GM23338 (cell line): Measurements from ENCODE around the gene SHB. TPM values are rescaled to one million over a fixed set of nuclear protein-coding genes. Genes with fewer than 3 reads are reported as not detected.
A peak's percentile ranks its signal among the peaks of the same experiment; 100 is the strongest.

ENCODE experiments used
- ATAC-seq: fragments of 200-7000 bp; cut with Tn5 transposase; 3 replicates; pipeline ENCODE4 v1.9.1; 2020
- DNase-seq: peaks from one replicate; pipeline ENCODE4 v3.0.0-alpha.2; 2015; ENCODE audit warnings: low spot score
- H2AFZ ChIP-seq: fragments of 200-600 bp; sonication (generic); 2 replicates; pipeline ENCODE4 v1.8.0; 2016; ENCODE audit warnings: antibody characterized with exemption, mild to moderate bottlenecking, moderate library complexity
- H3F3A ChIP-seq: fragments of 200-600 bp; sonication (generic); replicated peaks from 2 replicates; pipeline ENCODE4 v1.8.0; 2017; ENCODE audit warnings: antibody characterized with exemption, mixed run types, low read depth
- H3K27ac ChIP-seq: fragments of 200-600 bp; sonication (generic); 2 replicates; pipeline ENCODE4 v1.6.1; 2016; ENCODE audit warnings: low read depth
- H3K27me3 ChIP-seq: fragments of 200-600 bp; sonication (generic); 2 replicates; pipeline ENCODE4 v1.8.0; 2016; ENCODE audit warnings: mild to moderate bottlenecking, mixed run types, moderate library complexity; ENCODE audit not compliant: insufficient read depth
- H3K36me3 ChIP-seq: fragments of 200-600 bp; sonication (generic); 2 replicates; pipeline ENCODE4 v1.8.0; 2016; ENCODE audit warnings: mild to moderate bottlenecking; ENCODE audit not compliant: insufficient read depth
- H3K4me1 ChIP-seq: fragments of 200-600 bp; sonication (generic); 2 replicates; pipeline ENCODE4 v1.8.0; 2016; ENCODE audit warnings: mild to moderate bottlenecking, moderate library complexity; ENCODE audit not compliant: insufficient read depth
- H3K4me2 ChIP-seq: fragments of 200-600 bp; sonication (generic); 2 replicates; pipeline ENCODE4 v1.7.1; 2017; ENCODE audit warnings: mixed run types
- H3K4me3 ChIP-seq: fragments of 200-600 bp; sonication (generic); 2 replicates; pipeline ENCODE4 v1.6.1; 2016; ENCODE audit warnings: mixed run types
- H3K79me2 ChIP-seq: fragments of 200-600 bp; sonication (generic); replicated peaks from 2 replicates; pipeline ENCODE4 v1.8.0; 2017; ENCODE audit warnings: mild to moderate bottlenecking; ENCODE audit not compliant: insufficient read depth
- H3K9me2 ChIP-seq: fragments of 200-600 bp; sonication (generic); 2 replicates; pipeline ENCODE4 v1.8.0; 2017; ENCODE audit not compliant: insufficient read depth
- H4K20me1 ChIP-seq: fragments of 200-600 bp; sonication (generic); replicated peaks from 2 replicates; pipeline ENCODE4 v1.8.0; 2017; ENCODE audit warnings: mild to moderate bottlenecking; ENCODE audit not compliant: insufficient read depth
- H3K27ac Mint-ChIP-seq: 2 replicates; pipeline ENCODE4 v1.8.0; 2020; ENCODE audit warnings: inconsistent platforms, mild to moderate bottlenecking, moderate library complexity, mixed read lengths
- H3K27me3 Mint-ChIP-seq: 3 replicates; pipeline ENCODE4 v1.8.0; 2022; ENCODE audit warnings: low read depth, mild to moderate bottlenecking, moderate library complexity, mixed read lengths, inconsistent platforms; ENCODE audit not compliant: insufficient read depth, poor library complexity
- H3K36me3 Mint-ChIP-seq: 3 replicates; pipeline ENCODE4 v1.8.0; 2021; ENCODE audit warnings: low read depth, mild to moderate bottlenecking, inconsistent platforms, moderate library complexity, mixed read lengths
- H3K4me1 Mint-ChIP-seq: 3 replicates; pipeline ENCODE4 v1.8.0; 2020; ENCODE audit warnings: mild to moderate bottlenecking, inconsistent platforms, mixed read lengths
- H3K4me3 Mint-ChIP-seq: 3 replicates; pipeline ENCODE4 v1.8.0; 2021; ENCODE audit warnings: moderate library complexity, mild to moderate bottlenecking, inconsistent platforms, mixed read lengths
- H3K9me3 Mint-ChIP-seq: 3 replicates; pipeline ENCODE4 v1.8.0; 2020; ENCODE audit warnings: moderate library complexity, mild to moderate bottlenecking, inconsistent platforms, mixed read lengths
- CTCF ChIP-seq, 2 experiments: fragments of 200-600 bp in 1 of 2; sonication (generic) in 1 of 2; conservative IDR thresholded peaks; 2 replicates each; pipeline versions ENCODE4 v1.5.1 to v1.6.1; 2016 to 2017; ENCODE audit warnings: antibody characterized with exemption in 2 of 2, low read depth in 2 of 2, mild to moderate bottlenecking in 2 of 2, moderate library complexity in 1 of 2
- JUNB ChIP-seq: IDR thresholded peaks from one replicate; pipeline ENCODE4 v1.6.1; 2016; ENCODE audit warnings: antibody characterized with exemption; ENCODE audit not compliant: unreplicated experiment
- ZNF114 ChIP-seq: fragments of 250-450 bp; sonication (Bioruptor Pico); IDR thresholded peaks from 2 replicates; pipeline ENCODE4 v1.5.0; 2020; ENCODE audit warnings: mild to moderate bottlenecking, moderate library complexity
- ZNF462 ChIP-seq: fragments of 250-450 bp; sonication (Bioruptor Pico); IDR thresholded peaks from 2 replicates; pipeline ENCODE4 v1.5.0; 2020; ENCODE audit warnings: mild to moderate bottlenecking, moderate library complexity
- polyA plus RNA-seq: library from polyadenylated mRNA; unstranded; fragments of >200 nt; fragmentation: Nextera tagmentation; extraction: Ambion mirVana; gene quantifications from 2 replicates; pipeline ENCODE4 v1.2.1, GENCODE V29; 2016
- total RNA-seq: library from RNA; depleted of rRNA; stranded (reverse); fragments of >200 nt; shearing (Covaris generic); gene quantifications from 2 replicates; pipeline ENCODE4 v1.2.3, GENCODE V29; 2014
- TF ChIP-seq, protein P1 (sequence below): IDR thresholded peaks from 2 replicates; pipeline ENCODE4 v1.6.1; 2016; ENCODE audit warnings: antibody characterized with exemption

Gene SHB
- total and polyA plus RNA-seq, 2 experiments from 2014 or later = 1.5 to 14.0 TPM

GRCh38 chr9:37958154-37958553 is 110.9 kb downstream of the SHB start:
- H3K27ac Mint-ChIP-seq = peak overlapping the region; percentile 73
- Histone ChIP-seq H3K27me3 (no peaks in the 10 kb centered on the region), H3K4me3 (no peak overlapping the region), H4K20me1 (no peaks in the 10 kb centered on the region), H3K4me2 (no peak overlapping the region), H3F3A (no peaks in the 10 kb centered on the region), H3K79me2 (no peaks in the 10 kb centered on the region), H3K4me1 (no peaks in the 10 kb centered on the region), H3K36me3 (no peaks in the 10 kb centered on the region), H3K27ac (no peak overlapping the region), H3K9me2 (no peaks in the 10 kb centered on the region), H2AFZ (no peak overlapping the region)
- peaks cover 17% of the 10 kb centered on the region for H3K27me3 Mint-ChIP-seq
- no peaks in the 10 kb centered on the region; the same call in 2 of the 3 replicates for H3K9me3 Mint-ChIP-seq
- ATAC-seq (no peak), DNase-seq (no peak)
- peaks cover 6% of the 10 kb centered on the region for H3K4me1 Mint-ChIP-seq
- H3K4me3 Mint-ChIP-seq = no peak overlapping the region
- H3K36me3 Mint-ChIP-seq = peaks cover 7% of the 10 kb centered on the region; the same call in 1 of the 3 replicates
- TF ChIP-seq CTCF (conservative IDR thresholded peaks at IDR 0.05; ENCODE audit: low read depth in 2 of 2) (no peak), ZNF114 (CRISPR knock-in tag) (no peak), ZNF462 (CRISPR knock-in tag) (no peak), JUNB (no peak)
- TF ChIP-seq, protein P1, sequence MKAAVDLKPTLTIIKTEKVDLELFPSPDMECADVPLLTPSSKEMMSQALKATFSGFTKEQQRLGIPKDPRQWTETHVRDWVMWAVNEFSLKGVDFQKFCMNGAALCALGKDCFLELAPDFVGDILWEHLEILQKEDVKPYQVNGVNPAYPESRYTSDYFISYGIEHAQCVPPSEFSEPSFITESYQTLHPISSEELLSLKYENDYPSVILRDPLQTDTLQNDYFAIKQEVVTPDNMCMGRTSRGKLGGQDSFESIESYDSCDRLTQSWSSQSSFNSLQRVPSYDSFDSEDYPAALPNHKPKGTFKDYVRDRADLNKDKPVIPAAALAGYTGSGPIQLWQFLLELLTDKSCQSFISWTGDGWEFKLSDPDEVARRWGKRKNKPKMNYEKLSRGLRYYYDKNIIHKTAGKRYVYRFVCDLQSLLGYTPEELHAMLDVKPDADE = no peak
